DND-41 (cell line): ENCODE results near the gene MATN1.

Source experiments
- ATAC-seq: fragments of 200-7000 bp; cut with Tn5 transposase; 3 replicates; pipeline ENCODE4 v1.9.1; 2021; ENCODE audit warnings: low read depth; ENCODE audit not compliant: insufficient read depth
- DNase-seq: peaks from one replicate; pipeline ENCODE4 v3.0.0-alpha.2; 2020
- H2AFZ ChIP-seq: 2 replicates; pipeline ENCODE4 v1.6.0; 2012; ENCODE audit warnings: low read depth, low read length
- H3K27ac ChIP-seq: 2 replicates; pipeline ENCODE4 v1.5.1; 2012; ENCODE audit warnings: low read length, inconsistent platforms
- H3K27me3 ChIP-seq: fragments of 200-600 bp; sonication (generic); 2 replicates; pipeline ENCODE4 v1.6.0; 2012; ENCODE audit warnings: low read length, mild to moderate bottlenecking, inconsistent platforms; ENCODE audit not compliant: insufficient read depth, poor library complexity
- H3K36me3 ChIP-seq: 2 replicates; pipeline ENCODE4 v1.5.1; 2012; ENCODE audit warnings: low read length, inconsistent platforms; ENCODE audit not compliant: insufficient read depth
- H3K4me1 ChIP-seq: 2 replicates; pipeline ENCODE4 v1.5.1; 2012; ENCODE audit warnings: mild to moderate bottlenecking, low read length; ENCODE audit not compliant: insufficient read depth
- H3K4me2 ChIP-seq: 2 replicates; pipeline ENCODE4 v1.6.0; 2012; ENCODE audit warnings: mild to moderate bottlenecking, moderate library complexity, low read length, inconsistent platforms; ENCODE audit not compliant: insufficient read depth
- H3K4me3 ChIP-seq, 2 experiments: fragments of 200-600 bp in 1 of 2; shearing (Covaris generic) in 1 of 2; 2 replicates each; pipeline ENCODE4 v1.5.1; 2012 to 2016; ENCODE audit warnings: inconsistent platforms in 2 of 2, low read length in 2 of 2, mild to moderate bottlenecking in 2 of 2, low read depth in 1 of 2, moderate library complexity in 1 of 2
- H3K79me2 ChIP-seq: 2 replicates; pipeline ENCODE4 v1.6.0; 2012; ENCODE audit warnings: low read length, inconsistent platforms; ENCODE audit not compliant: insufficient read depth
- H3K9ac ChIP-seq: 2 replicates; pipeline ENCODE4 v1.6.0; 2012; ENCODE audit warnings: low read depth, mild to moderate bottlenecking, inconsistent platforms, low read length, moderate library complexity
- H3K9me3 ChIP-seq: 2 replicates; pipeline ENCODE4 v1.5.1; 2012; ENCODE audit warnings: low read length, moderate library complexity, mild to moderate bottlenecking, inconsistent platforms; ENCODE audit not compliant: insufficient read depth, severe bottlenecking
- H4K20me1 ChIP-seq: 2 replicates; pipeline ENCODE4 v1.6.0; 2012; ENCODE audit warnings: low read length; ENCODE audit not compliant: insufficient read depth
- CTCF ChIP-seq: IDR thresholded peaks from 2 replicates; pipeline ENCODE4 v1.5.1; 2012; ENCODE audit warnings: borderline replicate concordance, low read length, moderate library complexity, mild to moderate bottlenecking; ENCODE audit not compliant: poor library complexity, severe bottlenecking; ENCODE audit errors: extremely low read depth
- EZH2 ChIP-seq: IDR thresholded peaks from 3 replicates; pipeline ENCODE4 v1.6.1; 2012; ENCODE audit warnings: borderline replicate concordance, low read depth, mild to moderate bottlenecking, moderate library complexity, low read length, inconsistent platforms; ENCODE audit not compliant: severe bottlenecking

The MATN1 gene

GRCh38 chr1:30758121-30758688 lies 34.8 kb upstream of the MATN1 start:
- peak overlapping the region in 1 of 2 experiments; percentile 74; a peak in 1 of 4 replicates for H3K4me3 ChIP-seq

GRCh38 chr1:30757352-30758120 lies 34.2 kb upstream of the MATN1 start, which contains the start of gene LAPTM5:
Gene LAPTM5 (minus strand): TSS chr1:30757774. CDS start chr1:30757745, 29 bp downstream.
- Histone ChIP-seq H3K4me1 (peaks cover 41% of the 10 kb centered on the region), H3K27ac (peak within 1 kb of the TSS; percentile 90), H2AFZ (peak within 1 kb of the TSS; percentile 74), H3K36me3 (no peaks in the 10 kb centered on the region), H3K27me3 (no peaks in the 10 kb centered on the region), H3K4me2 (peak within 1 kb of the TSS; percentile 76), H3K9me3 (no peaks in the 10 kb centered on the region), H3K79me2 (peaks cover 29% of the 10 kb centered on the region), H3K9ac (peak within 1 kb of the TSS; percentile 68), H3K4me3 (peak within 1 kb of the TSS; percentile 40 to 74), H4K20me1 (peaks cover 9% of the 10 kb centered on the region)
- DNase-seq, result peak; percentile 65
- TF ChIP-seq CTCF, result no peak
- no peak for TF ChIP-seq EZH2
- ATAC-seq, result peak; percentile 64

More at GRCh38 chr1:30758121-30758688, 34.8 kb upstream of the MATN1 start:
- Histone ChIP-seq H3K9ac (peak overlapping the region; percentile 68; the same call in 1 of the 2 replicates), H4K20me1 (peaks cover 9% of the 10 kb centered on the region), H3K9me3 (no peaks in the 10 kb centered on the region), H3K79me2 (peaks cover 27% of the 10 kb centered on the region), H3K36me3 (no peaks in the 10 kb centered on the region), H3K27ac (peak overlapping the region; percentile 90), H3K27me3 (no peaks in the 10 kb centered on the region), H3K4me1 (peaks cover 41% of the 10 kb centered on the region), H3K4me2 (peak overlapping the region; percentile 76), H2AFZ (no peak overlapping the region)
- no peak for TF ChIP-seq EZH2
- DNase-seq, result no peak
- no peak for ATAC-seq

- peak overlapping the region; percentile 74 for H2AFZ ChIP-seq
- peaks cover 33% of the 10 kb centered on the region for H3K79me2 ChIP-seq
- DNase-seq, result peak; percentile 87
Measured at GRCh38 chr1:30756545-30757351, 33.4 kb upstream of the MATN1 start.

More at GRCh38 chr1:30756545-30757351, 33.4 kb upstream of the MATN1 start:
- Histone ChIP-seq H4K20me1 (peaks cover 9% of the 10 kb centered on the region), H3K4me2 (peak overlapping the region; percentile 76), H3K27ac (peak overlapping the region; percentile 90), H3K9ac (peak overlapping the region; percentile 68), H3K9me3 (no peaks in the 10 kb centered on the region), H3K4me3 (peak overlapping the region; percentile 40 to 74), H3K27me3 (no peaks in the 10 kb centered on the region), H3K4me1 (peaks cover 44% of the 10 kb centered on the region), H3K36me3 (no peaks in the 10 kb centered on the region)
- ATAC-seq, result peak; percentile 93
- TF ChIP-seq CTCF (no peak), EZH2 (no peak)
